SU-DHL-6 (cell line): ENCODE data around the gene GPR180.

Experiments used
- CTCF ChIP-seq: fragments of 200-600 bp; sonication (generic); IDR thresholded peaks from one replicate; pipeline ENCODE4 v1.5.1; 2017; ENCODE audit warnings: antibody characterized with exemption, mild to moderate bottlenecking, low read length, moderate library complexity; ENCODE audit not compliant: insufficient read depth, poor library complexity, severe bottlenecking
- EZH2phosphoT487 ChIP-seq: fragments of 200-600 bp; sonication (generic), shearing (Covaris generic); conservative IDR thresholded peaks from 2 replicates; pipeline ENCODE4 v1.6.1; 2018; ENCODE audit warnings: mild to moderate bottlenecking, antibody characterized with exemption, low read length, moderate library complexity, mixed read lengths

DNA sequence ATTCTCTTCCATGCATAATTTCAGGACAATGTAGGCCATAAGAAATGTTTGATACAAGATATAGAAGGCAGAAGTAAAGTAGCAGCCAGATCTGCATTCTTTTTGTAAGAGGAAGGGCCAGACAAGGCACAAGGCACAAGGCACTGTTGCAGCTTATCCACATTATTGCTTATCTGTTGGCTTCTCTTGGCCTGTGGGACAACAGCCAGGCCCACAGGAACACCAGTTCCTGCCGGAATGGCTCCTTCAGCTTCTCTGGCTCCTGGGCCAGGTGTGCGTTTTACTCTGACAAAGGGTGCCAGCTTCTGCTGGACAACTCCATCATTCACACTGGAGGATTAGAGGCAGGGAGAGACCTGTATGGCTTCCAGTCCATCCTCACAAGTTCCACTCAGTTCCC is 29.2 kb downstream of the GPR180 start:
- no peak for TF ChIP-seq CTCF
- no peak for TF ChIP-seq EZH2phosphoT487
